Embryonic facial prominence (tissue), 1 donor: ENCODE results near the gene KLHL29.

Source experiments
- DNase-seq: peaks from one replicate; pipeline ENCODE4 v3.0.0-alpha.2; 2016; ENCODE audit errors: extremely low spot score

Gene KLHL29

GRCh38 chr2:23513245-23513871 is 128.4 kb downstream of the KLHL29 start:
- DNase-seq, result no peak

- DNase-seq, result no peak
These were observed 129.2 kb downstream of the KLHL29 start for GRCh38 chr2:23513872-23514793.

- DNase-seq, result no peak
These were observed 131.7 kb downstream of the KLHL29 start for GRCh38 chr2:23516520-23517256.

- no peak for DNase-seq
These were observed 133.7 kb downstream of the KLHL29 start for GRCh38 chr2:23518481-23519333.

GRCh38 chr2:23519334-23519651 is 134.3 kb downstream of the KLHL29 start:
- no peak for DNase-seq

- DNase-seq, result no peak
These were observed 135.3 kb downstream of the KLHL29 start for GRCh38 chr2:23520256-23520655.

GRCh38 chr2:23521060-23521459 is 136.1 kb downstream of the KLHL29 start:
- DNase-seq, result no peak

GRCh38 chr2:23522726-23523372 is 137.9 kb downstream of the KLHL29 start:
- no peak for DNase-seq

GRCh38 chr2:23523373-23524260 is 138.6 kb downstream of the KLHL29 start:
- no peak for DNase-seq

GRCh38 chr2:23524261-23524706 is 139.3 kb downstream of the KLHL29 start:
- no peak for DNase-seq

- no peak for DNase-seq
These were observed 140.3 kb downstream of the KLHL29 start for GRCh38 chr2:23525137-23525765.

GRCh38 chr2:23526114-23526513 is 141.1 kb downstream of the KLHL29 start:
- DNase-seq, result no peak

GRCh38 chr2:23526835-23527790 is 142.1 kb downstream of the KLHL29 start:
- no peak for DNase-seq

GRCh38 chr2:23528171-23528570 is 143.2 kb downstream of the KLHL29 start:
- no peak for DNase-seq

- DNase-seq, result no peak
These were observed 143.7 kb downstream of the KLHL29 start for GRCh38 chr2:23528690-23529089.

GRCh38 chr2:23529659-23530058 is 144.7 kb downstream of the KLHL29 start:
- no peak for DNase-seq

- no peak for DNase-seq
These were observed 145.4 kb downstream of the KLHL29 start for GRCh38 chr2:23530206-23530908.

- DNase-seq, result no peak
These were observed 145.9 kb downstream of the KLHL29 start for GRCh38 chr2:23530909-23531276.
